GM12864 (cell line): ENCODE data around the gene DNAH8.

Source experiments
- DNase-seq: peaks from one replicate; pipeline ENCODE4 v3.0.0-alpha.2; 2011; ENCODE audit warnings: low read depth
- H3K4me3 ChIP-seq: 2 replicates; pipeline ENCODE4 v1.5.1; 2011; ENCODE audit warnings: mild to moderate bottlenecking, low read depth, low read length, control low read depth
- TF ChIP-seq, protein P1 (sequence below): IDR thresholded peaks from 2 replicates; pipeline ENCODE4 v1.5.1; 2011; ENCODE audit warnings: low read depth, mild to moderate bottlenecking, moderate library complexity, low read length, control low read depth, inconsistent platforms; ENCODE audit errors: missing control alignments

The DNAH8 gene, protein sequence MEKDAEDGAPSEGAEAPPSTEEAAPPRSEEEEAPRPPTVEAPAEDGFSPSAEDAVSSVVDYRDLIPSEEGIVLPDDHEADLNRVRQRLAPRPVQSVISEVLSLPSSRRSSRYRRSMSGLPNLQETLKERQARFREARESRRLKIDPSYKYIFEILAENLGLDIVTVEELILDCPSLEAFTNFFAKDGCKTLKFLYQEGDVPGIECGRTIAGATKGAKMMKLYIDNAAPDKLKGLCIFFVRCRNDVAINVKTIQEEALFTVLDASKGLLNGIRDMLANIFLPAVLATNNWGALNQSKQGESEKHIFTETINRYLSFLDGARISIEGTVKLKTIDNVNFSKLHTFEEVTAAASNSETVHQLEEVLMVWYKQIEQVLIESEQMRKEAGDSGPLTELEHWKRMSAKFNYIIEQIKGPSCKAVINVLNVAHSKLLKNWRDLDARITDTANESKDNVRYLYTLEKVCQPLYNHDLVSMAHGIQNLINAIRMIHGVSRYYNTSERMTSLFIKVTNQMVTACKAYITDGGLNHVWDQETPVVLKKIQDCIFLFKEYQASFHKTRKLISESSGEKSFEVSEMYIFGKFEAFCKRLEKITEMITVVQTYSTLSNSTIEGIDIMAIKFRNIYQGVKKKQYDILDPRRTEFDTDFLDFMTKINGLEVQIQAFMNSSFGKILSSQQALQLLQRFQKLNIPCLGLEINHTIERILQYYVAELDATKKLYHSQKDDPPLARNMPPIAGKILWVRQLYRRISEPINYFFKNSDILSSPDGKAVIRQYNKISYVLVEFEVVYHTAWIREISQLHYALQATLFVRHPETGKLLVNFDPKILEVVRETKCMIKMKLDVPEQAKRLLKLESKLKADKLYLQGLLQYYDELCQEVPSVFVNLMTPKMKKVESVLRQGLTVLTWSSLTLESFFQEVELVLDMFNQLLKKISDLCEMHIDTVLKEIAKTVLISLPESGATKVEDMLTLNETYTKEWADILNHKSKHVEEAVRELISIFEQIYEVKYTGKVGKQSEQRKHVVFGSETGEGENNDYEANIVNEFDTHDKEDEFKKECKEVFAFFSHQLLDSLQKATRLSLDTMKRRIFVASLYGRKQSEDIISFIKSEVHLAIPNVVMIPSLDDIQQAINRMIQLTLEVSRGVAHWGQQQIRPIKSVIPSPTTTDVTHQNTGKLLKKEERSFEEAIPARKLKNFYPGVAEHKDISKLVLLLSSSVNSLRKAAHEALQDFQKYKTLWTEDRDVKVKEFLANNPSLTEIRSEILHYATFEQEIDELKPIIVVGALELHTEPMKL (N-terminal part only)

GRCh38 chr6:38715016-38715689 lies at the start of gene DNAH8:
DNAH8 (plus strand) TSS chr6:38715311; CDS start chr6:38722810, 7,499 bp downstream.
- no peak for DNase-seq
- TF ChIP-seq, protein P1, sequence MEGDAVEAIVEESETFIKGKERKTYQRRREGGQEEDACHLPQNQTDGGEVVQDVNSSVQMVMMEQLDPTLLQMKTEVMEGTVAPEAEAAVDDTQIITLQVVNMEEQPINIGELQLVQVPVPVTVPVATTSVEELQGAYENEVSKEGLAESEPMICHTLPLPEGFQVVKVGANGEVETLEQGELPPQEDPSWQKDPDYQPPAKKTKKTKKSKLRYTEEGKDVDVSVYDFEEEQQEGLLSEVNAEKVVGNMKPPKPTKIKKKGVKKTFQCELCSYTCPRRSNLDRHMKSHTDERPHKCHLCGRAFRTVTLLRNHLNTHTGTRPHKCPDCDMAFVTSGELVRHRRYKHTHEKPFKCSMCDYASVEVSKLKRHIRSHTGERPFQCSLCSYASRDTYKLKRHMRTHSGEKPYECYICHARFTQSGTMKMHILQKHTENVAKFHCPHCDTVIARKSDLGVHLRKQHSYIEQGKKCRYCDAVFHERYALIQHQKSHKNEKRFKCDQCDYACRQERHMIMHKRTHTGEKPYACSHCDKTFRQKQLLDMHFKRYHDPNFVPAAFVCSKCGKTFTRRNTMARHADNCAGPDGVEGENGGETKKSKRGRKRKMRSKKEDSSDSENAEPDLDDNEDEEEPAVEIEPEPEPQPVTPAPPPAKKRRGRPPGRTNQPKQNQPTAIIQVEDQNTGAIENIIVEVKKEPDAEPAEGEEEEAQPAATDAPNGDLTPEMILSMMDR: no peak
- no peak within 1 kb of the TSS for H3K4me3 ChIP-seq

DNA sequence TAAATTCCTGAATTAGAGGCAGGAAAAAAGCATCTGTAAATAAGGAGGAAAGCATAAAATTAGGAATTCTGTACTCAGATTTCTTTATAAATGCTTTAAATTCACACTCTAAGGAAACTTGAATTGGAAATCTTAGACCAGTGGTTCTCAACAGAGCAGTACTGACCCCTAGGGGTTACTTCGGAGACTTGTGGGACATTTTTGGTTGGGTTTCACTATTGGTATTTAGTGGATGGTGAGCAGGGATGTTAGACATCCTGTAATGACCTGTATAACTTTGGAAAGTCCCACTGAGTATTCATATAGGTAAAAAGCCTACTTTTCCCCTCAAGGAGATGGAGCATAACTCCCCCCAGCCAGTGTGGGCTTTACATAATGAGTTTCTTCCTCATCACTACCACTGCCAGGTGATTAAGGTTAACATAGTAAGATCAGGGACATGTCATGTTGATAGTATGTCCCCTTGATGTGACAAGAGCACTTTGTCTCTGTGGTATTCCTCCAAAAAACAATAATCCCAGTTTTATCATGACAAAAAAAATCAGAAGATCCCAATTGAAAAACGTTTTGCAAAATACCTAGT lies 43.1 kb upstream of the DNAH8 start:
- DNase-seq: peak; percentile 47
- TF ChIP-seq, protein P1: peak; percentile 63
- no peak overlapping the region for H3K4me3 ChIP-seq

GRCh38 chr6:38673397-38674165 lies 41.5 kb upstream of the DNAH8 start:
- TF ChIP-seq, protein P1: no peak
- no peak overlapping the region for H3K4me3 ChIP-seq
- no peak for DNase-seq

DNA sequence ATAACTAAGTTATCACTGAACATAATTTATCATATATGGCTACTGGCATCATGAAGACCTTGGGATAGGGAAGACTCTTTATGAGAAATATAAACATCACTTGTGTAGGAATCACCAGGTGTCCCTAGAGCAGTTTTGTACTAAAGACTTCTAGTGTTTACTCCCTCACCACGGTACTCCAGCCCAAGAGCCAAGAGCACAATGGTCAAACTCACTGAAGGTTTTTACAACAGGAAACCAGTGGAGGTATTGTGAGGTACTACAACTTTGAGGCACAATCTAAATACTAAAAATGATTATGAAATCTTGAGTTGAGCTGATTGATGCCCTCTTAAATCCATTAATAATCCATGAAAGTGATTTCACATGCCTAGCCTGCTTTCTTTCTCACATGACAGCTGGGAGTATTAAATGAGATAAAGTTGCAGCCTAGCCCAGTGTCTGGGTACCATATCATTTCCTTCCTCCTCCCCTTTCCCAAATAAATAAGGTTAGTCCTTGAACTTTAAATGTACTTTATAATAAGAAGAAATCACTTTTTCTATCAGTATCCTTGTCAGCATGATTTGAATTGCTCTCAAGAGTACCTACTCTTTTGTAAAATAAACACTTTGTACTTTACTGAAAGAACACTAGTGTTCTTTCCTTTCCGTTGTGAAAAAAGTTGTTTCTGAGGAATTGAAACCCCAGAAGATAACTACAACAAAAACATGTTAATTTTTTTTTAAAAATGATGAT lies 38.7 kb upstream of the DNAH8 start:
- H3K4me3 ChIP-seq: no peak overlapping the region
- no peak for DNase-seq
- TF ChIP-seq, protein P1: no peak

GRCh38 chr6:38676974-38677544 lies 38.1 kb upstream of the DNAH8 start:
- TF ChIP-seq, protein P1: no peak
- no peak overlapping the region for H3K4me3 ChIP-seq
- no peak for DNase-seq
